Measurements from ENCODE around the gene ZNF221. TPM values are rescaled to one million over a fixed set of nuclear protein-coding genes. Genes with fewer than 3 reads are reported as not detected.

ZNF221 gene
- total and polyA plus RNA-seq, 2 donors from 2014 or later: 0.54 to 6.2 TPM

DNA sequence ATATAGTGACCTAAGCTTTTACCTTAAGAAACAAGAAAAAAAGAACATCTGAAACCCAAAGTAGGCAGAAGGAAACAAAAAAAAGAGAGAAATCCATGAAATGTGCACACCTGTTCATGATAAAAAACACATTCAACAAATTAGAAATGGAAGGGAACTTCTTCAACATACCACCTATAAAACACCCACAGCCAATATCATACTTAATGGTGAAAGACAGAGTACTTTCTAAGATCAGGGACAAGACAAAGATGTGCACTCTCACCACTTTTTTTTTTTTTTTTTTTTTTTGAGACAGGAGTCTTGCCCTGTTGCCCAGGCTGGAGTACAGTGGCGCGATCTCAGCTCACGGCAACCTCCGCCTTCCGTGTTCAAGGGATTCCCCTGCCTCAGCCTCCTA lies 45.1 kb upstream of the ZNF221 start:
- DNase-seq (no peak), FAIRE-seq (no peak)
- Histone ChIP-seq H3K9me3 (ENCODE audit: control insufficient read depth in 2 of 3, insufficient read depth in 1 of 3, low read length in 3 of 3) (peaks cover 2 to 66% (median 20%) of the 10 kb centered on the region in 3 donors), H3K4me1 (ENCODE audit: control insufficient read depth in 2 of 3, insufficient read depth in 2 of 3, low read depth in 1 of 3, low read length in 3 of 3) (peaks cover 0 to 8% (median 0%) of the 10 kb centered on the region in 3 donors), H3K4me3 (ENCODE audit: low read length in 3 of 3) (no peak overlapping the region), H3K9ac (ENCODE audit: low read length in 3 of 3) (no peak overlapping the region), H3K27ac (ENCODE audit: low read depth in 2 of 2, low read length in 2 of 2) (no peak overlapping the region), H3K27me3 (ENCODE audit: control insufficient read depth, insufficient read depth, low read length) (no peaks in the 10 kb centered on the region), H3K36me3 (ENCODE audit: control insufficient read depth in 2 of 3, insufficient read depth in 3 of 3, low read length in 3 of 3) (no peaks in the 10 kb centered on the region)
- TF ChIP-seq, protein P1, sequence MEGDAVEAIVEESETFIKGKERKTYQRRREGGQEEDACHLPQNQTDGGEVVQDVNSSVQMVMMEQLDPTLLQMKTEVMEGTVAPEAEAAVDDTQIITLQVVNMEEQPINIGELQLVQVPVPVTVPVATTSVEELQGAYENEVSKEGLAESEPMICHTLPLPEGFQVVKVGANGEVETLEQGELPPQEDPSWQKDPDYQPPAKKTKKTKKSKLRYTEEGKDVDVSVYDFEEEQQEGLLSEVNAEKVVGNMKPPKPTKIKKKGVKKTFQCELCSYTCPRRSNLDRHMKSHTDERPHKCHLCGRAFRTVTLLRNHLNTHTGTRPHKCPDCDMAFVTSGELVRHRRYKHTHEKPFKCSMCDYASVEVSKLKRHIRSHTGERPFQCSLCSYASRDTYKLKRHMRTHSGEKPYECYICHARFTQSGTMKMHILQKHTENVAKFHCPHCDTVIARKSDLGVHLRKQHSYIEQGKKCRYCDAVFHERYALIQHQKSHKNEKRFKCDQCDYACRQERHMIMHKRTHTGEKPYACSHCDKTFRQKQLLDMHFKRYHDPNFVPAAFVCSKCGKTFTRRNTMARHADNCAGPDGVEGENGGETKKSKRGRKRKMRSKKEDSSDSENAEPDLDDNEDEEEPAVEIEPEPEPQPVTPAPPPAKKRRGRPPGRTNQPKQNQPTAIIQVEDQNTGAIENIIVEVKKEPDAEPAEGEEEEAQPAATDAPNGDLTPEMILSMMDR (IDR thresholded peaks at IDR 0.05; ENCODE audit: borderline replicate concordance, extremely low read depth, insufficient read depth): no peak
- intact Hi-C loops (cut with DNase I): no loop called here

DNA sequence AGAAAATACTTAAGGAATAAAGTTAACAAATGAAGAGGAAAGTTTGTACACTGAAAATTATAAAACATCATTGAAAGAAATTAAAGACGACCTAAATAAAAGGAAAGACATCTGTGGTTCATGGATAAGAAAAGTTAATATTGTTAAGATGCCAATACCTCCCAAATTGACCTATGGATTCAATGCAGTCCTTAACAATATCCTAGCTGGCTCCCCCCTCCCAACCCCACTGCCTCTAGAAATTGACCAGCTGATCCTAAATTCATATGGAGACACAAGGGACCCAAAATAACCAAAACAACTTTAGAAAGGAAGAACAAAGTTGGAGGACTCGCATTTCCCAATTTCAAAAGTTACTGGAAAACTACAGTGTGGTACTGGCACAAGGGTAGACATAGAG lies 44.3 kb upstream of the ZNF221 start:
- FAIRE-seq (no peak), DNase-seq (no peak)
- H3K9ac ChIP-seq (ENCODE audit: low read length in 3 of 3): no peak overlapping the region
- TF ChIP-seq, protein P1 (IDR thresholded peaks at IDR 0.05; ENCODE audit: borderline replicate concordance, extremely low read depth, insufficient read depth): no peak
- no peaks in the 10 kb centered on the region for H3K27me3 ChIP-seq (ENCODE audit: control insufficient read depth, insufficient read depth, low read length)
- peaks cover 0 to 3% (median 0%) of the 10 kb centered on the region in 3 donors for H3K4me1 ChIP-seq (ENCODE audit: control insufficient read depth in 2 of 3, insufficient read depth in 2 of 3, low read depth in 1 of 3, low read length in 3 of 3)
- intact Hi-C loops (cut with DNase I): no loop called here
- no peaks in the 10 kb centered on the region for H3K36me3 ChIP-seq (ENCODE audit: control insufficient read depth in 2 of 3, insufficient read depth in 3 of 3, low read length in 3 of 3)
- H3K4me3 ChIP-seq (ENCODE audit: low read length in 3 of 3): no peak overlapping the region
- no peak overlapping the region for H3K27ac ChIP-seq (ENCODE audit: low read depth in 2 of 2, low read length in 2 of 2)
- H3K9me3 ChIP-seq (ENCODE audit: control insufficient read depth in 2 of 3, insufficient read depth in 1 of 3, low read length in 3 of 3): peaks cover 2 to 70% (median 21%) of the 10 kb centered on the region in 3 donors

DNA sequence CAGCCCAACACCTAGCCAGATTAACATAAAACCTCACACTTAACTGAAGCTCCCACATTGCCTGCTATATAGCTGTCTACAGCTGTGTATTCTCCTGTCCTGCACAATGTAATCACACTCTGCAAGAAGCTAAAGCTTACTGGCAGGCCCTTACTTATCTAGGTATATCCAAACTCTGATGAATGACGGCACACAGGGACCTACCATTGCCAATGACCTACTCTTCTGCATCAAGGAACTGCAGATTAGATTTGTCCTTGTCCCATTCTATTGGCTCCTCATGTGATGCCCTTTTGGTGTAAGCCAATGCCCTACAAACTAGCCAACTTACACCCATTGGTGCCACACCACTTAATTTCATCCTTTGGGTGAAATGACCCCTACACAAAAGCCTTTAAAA lies 42.4 kb upstream of the ZNF221 start:
- peaks cover 7 to 84% (median 40%) of the 10 kb centered on the region in 3 donors for H3K9me3 ChIP-seq (ENCODE audit: control insufficient read depth in 2 of 3, insufficient read depth in 1 of 3, low read length in 3 of 3)
- H3K27ac ChIP-seq (ENCODE audit: low read depth in 2 of 2, low read length in 2 of 2): no peak overlapping the region
- peaks cover under 1 to 9% (median 7%) of the 10 kb centered on the region in 3 donors for H3K36me3 ChIP-seq (ENCODE audit: control insufficient read depth in 2 of 3, insufficient read depth in 3 of 3, low read length in 3 of 3)
- H3K9ac ChIP-seq (ENCODE audit: low read length in 3 of 3): no peak overlapping the region
- TF ChIP-seq, protein P1 (IDR thresholded peaks at IDR 0.05; ENCODE audit: borderline replicate concordance, extremely low read depth, insufficient read depth): no peak
- intact Hi-C loops (cut with DNase I): no loop called here
- peak overlapping the region in 2 of 3 donors; percentile 14 to 29 for H3K4me3 ChIP-seq (ENCODE audit: low read length in 3 of 3)
- no peaks in the 10 kb centered on the region for H3K4me1 ChIP-seq (ENCODE audit: control insufficient read depth in 2 of 3, insufficient read depth in 2 of 3, low read depth in 1 of 3, low read length in 3 of 3)
- FAIRE-seq: no peak
- H3K27me3 ChIP-seq (ENCODE audit: control insufficient read depth, insufficient read depth, low read length): no peaks in the 10 kb centered on the region
- no peak for DNase-seq

DNA sequence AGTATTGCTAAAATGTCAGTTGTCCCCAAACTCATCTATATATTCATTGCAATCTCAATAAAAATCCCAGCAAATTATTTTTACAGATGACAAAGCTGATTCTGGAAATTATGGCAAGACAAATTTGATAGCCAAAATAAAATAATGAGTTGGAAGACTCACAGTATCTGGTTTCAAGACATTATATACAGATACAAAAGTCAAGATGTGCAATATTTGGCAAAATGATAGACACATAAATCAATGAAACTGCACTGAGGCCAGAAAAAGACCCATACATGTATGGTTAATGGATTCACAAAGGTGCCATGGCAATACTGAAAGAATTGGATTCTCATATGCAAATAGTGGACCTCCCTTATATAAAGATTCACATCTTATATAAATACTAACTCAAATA lies 40.1 kb upstream of the ZNF221 start:
- no peak overlapping the region for H3K4me3 ChIP-seq (ENCODE audit: low read length in 3 of 3)
- TF ChIP-seq, protein P1 (IDR thresholded peaks at IDR 0.05; ENCODE audit: borderline replicate concordance, extremely low read depth, insufficient read depth): no peak
- DNase-seq (no peak), FAIRE-seq (no peak)
- H3K27ac ChIP-seq (ENCODE audit: low read depth in 2 of 2, low read length in 2 of 2): no peak overlapping the region
- peaks cover 9 to 91% (median 52%) of the 10 kb centered on the region in 3 donors for H3K9me3 ChIP-seq (ENCODE audit: control insufficient read depth in 2 of 3, insufficient read depth in 1 of 3, low read length in 3 of 3)
- H3K27me3 ChIP-seq (ENCODE audit: control insufficient read depth, insufficient read depth, low read length): no peaks in the 10 kb centered on the region
- intact Hi-C loops (cut with DNase I): no loop called here
- H3K9ac ChIP-seq (ENCODE audit: low read length in 3 of 3): no peak overlapping the region
- peaks cover 18 to 29% (median 21%) of the 10 kb centered on the region in 3 donors for H3K36me3 ChIP-seq (ENCODE audit: control insufficient read depth in 2 of 3, insufficient read depth in 3 of 3, low read length in 3 of 3)
- H3K4me1 ChIP-seq (ENCODE audit: control insufficient read depth in 2 of 3, insufficient read depth in 2 of 3, low read depth in 1 of 3, low read length in 3 of 3): no peaks in the 10 kb centered on the region
